Peyer's patch (tissue), 4 donors: Measurements from ENCODE around the gene CCDC154.

Experiments
- POLR2A ChIP-seq, 2 donors: fragments of 450-650 bp; IDR thresholded peaks; one replicate each; pipeline ENCODE4 v1.5.1; 2017; ENCODE audit warnings: antibody characterized with exemption in 2 of 2, mild to moderate bottlenecking in 2 of 2, moderate library complexity in 2 of 2
- TF ChIP-seq, protein P1 (sequence below), 6 experiments: fragments of 450-650 bp in 4 of 6; fragments of 200-600 bp in 2 of 6; sonication (generic) in 1 of 6; IDR thresholded peaks; one replicate each; pipeline ENCODE4 v1.5.1; 2017 to 2019; ENCODE audit warnings: antibody characterized with exemption in 6 of 6, mild to moderate bottlenecking in 3 of 6, moderate library complexity in 1 of 6

DNA sequence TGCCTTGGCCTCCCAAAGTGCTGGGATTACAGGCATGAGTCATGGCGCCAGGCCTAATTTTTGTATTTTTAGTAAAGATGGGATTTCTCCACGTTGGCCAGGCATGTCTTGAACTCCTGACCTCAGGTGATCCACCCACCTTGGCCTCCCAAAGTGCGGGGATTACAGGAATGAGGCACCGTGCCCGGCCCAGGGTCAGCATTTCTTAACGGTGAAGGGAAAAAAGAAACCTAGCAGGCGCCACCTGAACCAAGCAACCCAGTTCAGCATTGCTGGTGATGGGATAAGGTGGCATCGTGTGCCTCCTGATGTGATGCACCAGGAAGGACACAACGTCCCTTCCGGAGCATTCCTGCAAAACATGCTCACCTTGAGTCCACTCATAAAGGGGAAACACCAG is 32.7 kb upstream of the CCDC154 start:
- TF ChIP-seq, protein P1, sequence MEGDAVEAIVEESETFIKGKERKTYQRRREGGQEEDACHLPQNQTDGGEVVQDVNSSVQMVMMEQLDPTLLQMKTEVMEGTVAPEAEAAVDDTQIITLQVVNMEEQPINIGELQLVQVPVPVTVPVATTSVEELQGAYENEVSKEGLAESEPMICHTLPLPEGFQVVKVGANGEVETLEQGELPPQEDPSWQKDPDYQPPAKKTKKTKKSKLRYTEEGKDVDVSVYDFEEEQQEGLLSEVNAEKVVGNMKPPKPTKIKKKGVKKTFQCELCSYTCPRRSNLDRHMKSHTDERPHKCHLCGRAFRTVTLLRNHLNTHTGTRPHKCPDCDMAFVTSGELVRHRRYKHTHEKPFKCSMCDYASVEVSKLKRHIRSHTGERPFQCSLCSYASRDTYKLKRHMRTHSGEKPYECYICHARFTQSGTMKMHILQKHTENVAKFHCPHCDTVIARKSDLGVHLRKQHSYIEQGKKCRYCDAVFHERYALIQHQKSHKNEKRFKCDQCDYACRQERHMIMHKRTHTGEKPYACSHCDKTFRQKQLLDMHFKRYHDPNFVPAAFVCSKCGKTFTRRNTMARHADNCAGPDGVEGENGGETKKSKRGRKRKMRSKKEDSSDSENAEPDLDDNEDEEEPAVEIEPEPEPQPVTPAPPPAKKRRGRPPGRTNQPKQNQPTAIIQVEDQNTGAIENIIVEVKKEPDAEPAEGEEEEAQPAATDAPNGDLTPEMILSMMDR (IDR thresholded peaks at IDR 0.05), result no peak
- TF ChIP-seq POLR2A (IDR thresholded peaks at IDR 0.05), result no peak
